SK-N-MC (cell line): ENCODE results near the gene SULF2.

ENCODE experiments used
- DNase-seq: peaks from one replicate; pipeline ENCODE4 v3.0.0-alpha.2; 2011; ENCODE audit warnings: low read depth, low spot score
- H3K27ac ChIP-seq: fragments of 200-600 bp; sonication (generic); 2 replicates; pipeline ENCODE4 v1.5.1; 2016; ENCODE audit warnings: mixed run types
- H3K36me3 ChIP-seq: fragments of 200-600 bp; sonication (generic); 2 replicates; pipeline ENCODE4 v1.6.1; 2017; ENCODE audit warnings: antibody characterized with exemption, low read length, mixed read lengths; ENCODE audit not compliant: insufficient read depth
- H3K4me3 ChIP-seq: fragments of 200-600 bp; sonication (generic); 2 replicates; pipeline ENCODE4 v1.5.1; 2016
- H3K9ac ChIP-seq: fragments of 200-600 bp; sonication (generic); 2 replicates; pipeline ENCODE4 v1.8.0; 2017; ENCODE audit warnings: mixed run types, mixed read lengths; ENCODE audit not compliant: insufficient read length
- H3K9me3 ChIP-seq: fragments of 200-600 bp; sonication (generic); 2 replicates; pipeline ENCODE4 v1.6.1; 2017; ENCODE audit warnings: low read depth, mild to moderate bottlenecking, antibody characterized with exemption, low read length, moderate library complexity, mixed read lengths
- EZH2 ChIP-seq: fragments of 200-600 bp; sonication (generic); IDR thresholded peaks from one replicate; pipeline ENCODE4 v1.6.1; 2017; ENCODE audit warnings: antibody characterized with exemption
- FOXP2 ChIP-seq: optimal IDR thresholded peaks from 2 replicates; pipeline ENCODE3; 2011; ENCODE audit warnings: mild to moderate bottlenecking, moderate library complexity; ENCODE audit not compliant: insufficient read depth; ENCODE audit errors: extremely low read length, control extremely low read depth
- POLR2AphosphoS5 ChIP-seq: IDR thresholded peaks from 2 replicates; pipeline ENCODE4 v1.6.1; 2012; ENCODE audit warnings: mild to moderate bottlenecking, low read depth, low read length, borderline replicate concordance

The SULF2 gene

GRCh38 chr20:47774131-47774777 lies 11.0 kb downstream of the SULF2 start:
- DNase-seq = no peak

GRCh38 chr20:47773371-47773786 lies 11.9 kb downstream of the SULF2 start:
- Histone ChIP-seq H3K9me3 (no peaks in the 10 kb centered on the region), H3K9ac (no peak overlapping the region), H3K27ac (no peak overlapping the region), H3K4me3 (no peak overlapping the region), H3K36me3 (no peaks in the 10 kb centered on the region)
- TF ChIP-seq EZH2 = no peak
- no peak for TF ChIP-seq POLR2AphosphoS5
- no peak for TF ChIP-seq FOXP2
- DNase-seq = no peak

More at GRCh38 chr20:47774131-47774777, 11.0 kb downstream of the SULF2 start:
- Histone ChIP-seq H3K9ac (no peak overlapping the region), H3K27ac (no peak overlapping the region), H3K9me3 (no peaks in the 10 kb centered on the region), H3K4me3 (no peak overlapping the region), H3K36me3 (no peaks in the 10 kb centered on the region)
- TF ChIP-seq EZH2 (no peak), POLR2AphosphoS5 (no peak), FOXP2 (no peak)

DNA sequence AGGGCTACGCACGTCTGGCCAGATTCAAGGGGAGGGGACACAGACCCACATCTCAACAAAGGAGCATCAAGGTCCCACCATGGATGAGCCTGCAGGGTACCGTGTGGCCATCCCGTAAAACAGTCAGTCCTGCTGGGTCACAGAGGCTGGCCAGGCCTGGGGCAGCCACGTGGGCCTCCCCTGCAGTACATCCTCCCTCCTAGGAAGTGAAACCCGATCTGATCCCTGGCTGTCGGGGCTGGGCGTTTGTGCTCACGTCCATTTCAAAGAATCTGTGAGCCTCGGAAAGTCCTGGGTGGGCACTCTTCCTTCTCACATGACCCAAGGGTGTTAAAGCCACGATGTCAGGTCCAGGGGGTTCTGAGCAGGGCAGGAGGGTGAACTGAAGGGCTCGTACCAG lies 14.3 kb downstream of the SULF2 start:
- TF ChIP-seq EZH2 = no peak
- no peak for TF ChIP-seq FOXP2
- TF ChIP-seq POLR2AphosphoS5 = no peak
- no peaks in the 10 kb centered on the region for H3K36me3 ChIP-seq
- H3K4me3 ChIP-seq = no peak overlapping the region
- no peaks in the 10 kb centered on the region for H3K9me3 ChIP-seq
- DNase-seq = no peak
- H3K9ac ChIP-seq = no peak overlapping the region
- H3K27ac ChIP-seq = no peak overlapping the region

DNA sequence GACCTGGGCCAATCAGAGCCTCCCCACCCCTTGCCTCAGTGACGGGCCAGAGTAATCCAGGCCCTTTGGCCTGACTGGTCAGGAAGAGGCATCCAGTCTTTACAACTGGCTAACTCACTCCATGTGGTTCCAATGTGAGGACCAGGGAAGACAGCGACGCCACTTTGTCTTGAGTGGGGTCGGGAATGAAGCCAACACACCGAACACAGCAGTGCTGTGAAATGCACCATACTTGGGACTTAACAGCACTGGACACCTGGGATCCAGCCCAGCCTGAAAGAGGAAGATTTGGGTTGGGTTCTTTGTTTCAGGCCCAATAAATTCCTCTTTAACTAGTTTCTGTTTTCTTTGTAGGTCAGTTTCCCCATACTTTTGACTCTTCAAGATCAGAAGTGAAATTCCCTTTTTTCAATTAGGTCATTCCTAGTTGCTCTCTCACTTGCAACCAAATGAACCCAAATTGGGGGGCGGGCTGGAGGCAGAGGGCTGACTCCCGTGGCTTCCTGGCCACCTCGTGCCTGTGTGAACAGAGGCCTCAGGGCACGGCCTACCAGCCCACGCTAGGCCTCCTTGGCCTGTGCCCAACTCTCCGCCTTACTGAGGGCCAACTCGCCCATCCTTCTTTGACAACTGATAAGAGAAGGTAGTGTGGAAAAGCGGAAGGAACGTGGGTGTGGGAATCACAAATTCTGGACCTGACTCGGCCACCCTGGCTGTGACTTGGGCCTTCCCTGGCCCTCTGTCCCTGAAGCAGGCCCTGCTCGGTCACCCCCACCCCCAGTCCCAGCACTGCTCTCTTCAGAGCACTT lies 17.1 kb downstream of the SULF2 start:
- Histone ChIP-seq H3K9me3 (no peaks in the 10 kb centered on the region), H3K27ac (no peak overlapping the region), H3K9ac (no peak overlapping the region), H3K4me3 (no peak overlapping the region), H3K36me3 (no peaks in the 10 kb centered on the region)
- TF ChIP-seq EZH2 (no peak), POLR2AphosphoS5 (no peak), FOXP2 (no peak)
- DNase-seq = no peak

DNA sequence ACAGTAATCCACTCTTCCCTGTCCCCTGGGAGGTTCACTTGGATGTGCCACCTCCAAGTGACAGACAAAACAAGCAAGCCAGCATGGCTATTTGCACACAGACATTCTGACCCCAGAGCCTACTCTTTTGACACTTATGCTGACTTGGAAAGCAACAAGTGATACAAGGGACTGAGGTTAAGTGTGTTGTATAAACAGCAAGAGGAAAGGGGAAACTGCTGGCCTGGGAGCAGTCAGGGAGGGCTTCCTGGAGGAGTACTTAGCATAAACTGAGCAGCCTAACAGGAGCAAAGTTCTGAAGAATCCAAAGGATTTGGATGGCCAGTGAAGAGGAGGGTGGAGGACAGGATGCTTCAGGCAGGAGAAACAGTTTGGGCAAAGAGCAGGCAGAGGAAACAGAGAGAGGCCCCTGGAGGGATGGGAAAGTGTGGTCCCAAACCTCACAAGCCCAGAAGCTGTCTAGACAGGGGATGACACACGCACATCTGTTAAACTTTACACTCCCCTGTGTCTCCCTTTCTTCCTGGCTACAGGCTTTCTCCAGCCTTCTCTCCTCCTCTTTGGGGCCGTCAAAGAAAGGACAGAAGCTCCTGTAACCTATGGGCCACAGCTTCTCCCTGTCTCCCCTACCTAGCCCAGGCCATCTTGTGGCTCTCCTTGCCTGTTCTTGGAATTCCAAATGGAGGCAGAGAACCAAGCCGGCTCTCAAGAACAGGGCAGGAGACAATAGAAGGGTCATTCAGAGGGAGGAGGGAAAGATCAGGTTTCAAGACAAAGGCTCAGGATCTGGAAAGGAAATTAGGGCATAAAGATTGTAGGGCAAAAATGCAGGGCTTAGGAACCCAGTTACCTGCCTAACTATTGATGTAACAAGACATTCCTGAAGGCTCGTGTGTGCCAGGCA lies 19.3 kb downstream of the SULF2 start:
- no peak for DNase-seq
- no peak for TF ChIP-seq FOXP2
- TF ChIP-seq POLR2AphosphoS5 = no peak
- TF ChIP-seq EZH2 = no peak
- H3K9ac ChIP-seq = no peak overlapping the region
- H3K27ac ChIP-seq = no peak overlapping the region
- no peaks in the 10 kb centered on the region for H3K36me3 ChIP-seq
- H3K4me3 ChIP-seq = no peak overlapping the region
- no peaks in the 10 kb centered on the region for H3K9me3 ChIP-seq

DNA sequence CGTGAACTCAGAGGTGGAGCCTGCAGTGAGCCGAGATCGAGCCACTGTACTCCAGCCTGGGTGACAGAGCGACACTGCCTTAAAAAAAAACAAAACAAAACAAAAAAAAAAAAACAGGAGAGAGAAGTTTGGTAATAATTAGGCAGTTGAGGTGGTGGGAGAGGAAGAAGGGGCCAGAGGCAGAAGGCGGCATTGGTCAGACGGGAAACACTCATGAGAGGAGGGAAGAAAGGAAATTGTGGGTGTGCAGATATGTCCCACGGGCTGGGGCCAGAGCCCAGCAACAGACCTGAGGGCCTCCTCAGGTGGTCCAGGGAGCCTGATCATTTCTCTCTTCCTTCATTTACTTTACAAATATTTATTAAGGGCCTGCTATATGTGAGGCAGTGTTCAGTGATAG lies 20.0 kb downstream of the SULF2 start:
- no peak for DNase-seq
- no peak overlapping the region for H3K27ac ChIP-seq

GRCh38 chr20:47764154-47764733 lies 21.0 kb downstream of the SULF2 start:
- DNase-seq = no peak
- Histone ChIP-seq H3K9ac (no peak overlapping the region), H3K36me3 (no peaks in the 10 kb centered on the region), H3K9me3 (no peaks in the 10 kb centered on the region), H3K4me3 (no peak overlapping the region), H3K27ac (no peak overlapping the region)
- TF ChIP-seq FOXP2 (no peak), POLR2AphosphoS5 (no peak), EZH2 (no peak)

More for the DNA sequence above, 20.0 kb downstream of the SULF2 start:
- Histone ChIP-seq H3K9me3 (no peaks in the 10 kb centered on the region), H3K36me3 (no peaks in the 10 kb centered on the region), H3K4me3 (no peak overlapping the region), H3K9ac (no peak overlapping the region)
- TF ChIP-seq EZH2 (no peak), FOXP2 (no peak), POLR2AphosphoS5 (no peak)
